ENCODE measurements around the gene CDON.

Gene CDON, protein sequence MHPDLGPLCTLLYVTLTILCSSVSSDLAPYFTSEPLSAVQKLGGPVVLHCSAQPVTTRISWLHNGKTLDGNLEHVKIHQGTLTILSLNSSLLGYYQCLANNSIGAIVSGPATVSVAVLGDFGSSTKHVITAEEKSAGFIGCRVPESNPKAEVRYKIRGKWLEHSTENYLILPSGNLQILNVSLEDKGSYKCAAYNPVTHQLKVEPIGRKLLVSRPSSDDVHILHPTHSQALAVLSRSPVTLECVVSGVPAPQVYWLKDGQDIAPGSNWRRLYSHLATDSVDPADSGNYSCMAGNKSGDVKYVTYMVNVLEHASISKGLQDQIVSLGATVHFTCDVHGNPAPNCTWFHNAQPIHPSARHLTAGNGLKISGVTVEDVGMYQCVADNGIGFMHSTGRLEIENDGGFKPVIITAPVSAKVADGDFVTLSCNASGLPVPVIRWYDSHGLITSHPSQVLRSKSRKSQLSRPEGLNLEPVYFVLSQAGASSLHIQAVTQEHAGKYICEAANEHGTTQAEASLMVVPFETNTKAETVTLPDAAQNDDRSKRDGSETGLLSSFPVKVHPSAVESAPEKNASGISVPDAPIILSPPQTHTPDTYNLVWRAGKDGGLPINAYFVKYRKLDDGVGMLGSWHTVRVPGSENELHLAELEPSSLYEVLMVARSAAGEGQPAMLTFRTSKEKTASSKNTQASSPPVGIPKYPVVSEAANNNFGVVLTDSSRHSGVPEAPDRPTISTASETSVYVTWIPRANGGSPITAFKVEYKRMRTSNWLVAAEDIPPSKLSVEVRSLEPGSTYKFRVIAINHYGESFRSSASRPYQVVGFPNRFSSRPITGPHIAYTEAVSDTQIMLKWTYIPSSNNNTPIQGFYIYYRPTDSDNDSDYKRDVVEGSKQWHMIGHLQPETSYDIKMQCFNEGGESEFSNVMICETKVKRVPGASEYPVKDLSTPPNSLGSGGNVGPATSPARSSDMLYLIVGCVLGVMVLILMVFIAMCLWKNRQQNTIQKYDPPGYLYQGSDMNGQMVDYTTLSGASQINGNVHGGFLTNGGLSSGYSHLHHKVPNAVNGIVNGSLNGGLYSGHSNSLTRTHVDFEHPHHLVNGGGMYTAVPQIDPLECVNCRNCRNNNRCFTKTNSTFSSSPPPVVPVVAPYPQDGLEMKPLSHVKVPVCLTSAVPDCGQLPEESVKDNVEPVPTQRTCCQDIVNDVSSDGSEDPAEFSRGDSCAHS (N-terminal part only)

DNA sequence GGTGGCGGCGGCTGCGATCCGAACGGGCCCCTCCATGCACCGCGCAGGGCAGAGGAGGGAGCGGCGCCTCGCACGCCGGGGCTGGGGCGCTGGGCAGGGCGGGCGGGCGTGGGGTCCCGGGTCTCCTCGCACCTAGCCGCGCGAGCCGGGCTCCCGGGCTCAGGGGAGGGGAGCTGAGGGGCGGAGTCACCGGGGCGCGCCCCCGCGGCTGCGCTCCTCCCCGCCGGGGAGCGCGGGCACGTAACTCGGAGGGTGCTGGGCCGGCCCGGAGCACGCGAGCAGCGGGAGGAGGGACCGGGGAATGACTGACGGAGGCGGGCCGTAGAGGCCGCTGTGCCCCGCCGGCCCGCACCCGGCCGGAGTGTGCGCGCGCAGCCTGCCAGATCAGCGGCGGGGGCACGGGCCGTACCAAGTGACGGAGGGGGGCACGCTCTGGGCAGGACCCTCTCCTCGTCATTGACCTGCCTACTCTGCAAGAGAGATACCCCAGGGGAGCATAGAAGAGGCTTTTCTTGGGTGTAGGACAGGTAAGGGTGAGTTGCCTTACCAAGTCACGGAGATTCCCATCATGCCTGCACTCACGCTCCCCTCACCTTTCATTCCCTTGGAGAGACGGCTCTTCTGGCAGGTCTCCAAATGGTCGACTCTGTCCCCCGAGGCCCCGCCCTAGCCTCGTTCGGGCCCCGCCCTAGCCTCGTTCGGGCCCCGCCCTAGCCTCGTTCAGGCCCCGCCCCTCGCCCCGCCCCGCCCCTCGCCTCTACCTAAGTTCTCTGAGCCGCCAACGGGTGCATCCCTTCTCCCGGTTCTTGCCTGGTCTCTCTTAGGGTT, at the start of gene CDON:
CDON (minus strand) TSS at position 188 of the 828 bp plus-strand sequence. CDS start 39,390 bp downstream, outside the sequence.
- peak within 1 kb of the TSS; percentile 63 for H3K4me3 ChIP-seq (ENCODE audit: low read depth, low read length)
- TF ChIP-seq, protein P1, sequence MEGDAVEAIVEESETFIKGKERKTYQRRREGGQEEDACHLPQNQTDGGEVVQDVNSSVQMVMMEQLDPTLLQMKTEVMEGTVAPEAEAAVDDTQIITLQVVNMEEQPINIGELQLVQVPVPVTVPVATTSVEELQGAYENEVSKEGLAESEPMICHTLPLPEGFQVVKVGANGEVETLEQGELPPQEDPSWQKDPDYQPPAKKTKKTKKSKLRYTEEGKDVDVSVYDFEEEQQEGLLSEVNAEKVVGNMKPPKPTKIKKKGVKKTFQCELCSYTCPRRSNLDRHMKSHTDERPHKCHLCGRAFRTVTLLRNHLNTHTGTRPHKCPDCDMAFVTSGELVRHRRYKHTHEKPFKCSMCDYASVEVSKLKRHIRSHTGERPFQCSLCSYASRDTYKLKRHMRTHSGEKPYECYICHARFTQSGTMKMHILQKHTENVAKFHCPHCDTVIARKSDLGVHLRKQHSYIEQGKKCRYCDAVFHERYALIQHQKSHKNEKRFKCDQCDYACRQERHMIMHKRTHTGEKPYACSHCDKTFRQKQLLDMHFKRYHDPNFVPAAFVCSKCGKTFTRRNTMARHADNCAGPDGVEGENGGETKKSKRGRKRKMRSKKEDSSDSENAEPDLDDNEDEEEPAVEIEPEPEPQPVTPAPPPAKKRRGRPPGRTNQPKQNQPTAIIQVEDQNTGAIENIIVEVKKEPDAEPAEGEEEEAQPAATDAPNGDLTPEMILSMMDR (IDR thresholded peaks at IDR 0.05; ENCODE audit: low read depth, low read length): no peak

DNA sequence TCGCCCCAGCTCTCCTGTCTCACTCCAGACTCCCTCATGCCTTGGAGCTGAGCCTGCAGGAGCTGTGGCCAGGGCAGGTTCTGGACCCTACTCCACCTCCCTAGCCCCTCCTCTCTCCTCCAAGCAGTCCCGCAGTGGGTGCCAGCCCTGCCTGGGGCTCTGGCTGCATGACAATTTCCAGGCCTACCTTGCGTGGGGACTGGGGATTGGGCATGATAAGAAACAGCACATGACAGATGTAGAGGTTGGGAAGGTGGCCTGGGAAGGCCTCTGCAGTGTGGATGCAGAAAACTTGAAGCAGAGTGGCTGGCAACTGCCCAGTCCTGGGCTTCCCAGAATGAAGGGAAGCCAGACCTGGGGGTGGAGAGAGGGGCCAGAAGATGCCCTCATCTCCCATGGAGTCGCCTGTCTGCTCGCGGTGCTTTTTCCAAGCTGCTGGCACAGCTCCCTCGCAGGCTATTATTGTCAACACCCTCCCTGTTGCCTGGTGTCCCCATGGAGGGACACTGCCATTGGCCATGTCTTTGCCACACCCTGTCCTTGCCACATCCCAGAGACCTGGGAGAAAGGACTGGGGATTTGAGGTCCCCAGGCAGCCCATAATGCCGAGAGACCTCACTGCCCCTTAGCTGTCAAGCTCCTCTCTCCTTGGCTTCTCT, 48.9 kb upstream of the CDON start:
- no peak overlapping the region for H3K4me3 ChIP-seq (ENCODE audit: low read depth, low read length)
- TF ChIP-seq, protein P1 (IDR thresholded peaks at IDR 0.05; ENCODE audit: low read depth, low read length): no peak

GRCh38 chr11:126109941-126110731, 47.5 kb upstream of the CDON start:
- TF ChIP-seq, protein P1 (IDR thresholded peaks at IDR 0.05; ENCODE audit: low read depth, low read length): no peak
- H3K4me3 ChIP-seq (ENCODE audit: low read depth, low read length): no peak overlapping the region

DNA sequence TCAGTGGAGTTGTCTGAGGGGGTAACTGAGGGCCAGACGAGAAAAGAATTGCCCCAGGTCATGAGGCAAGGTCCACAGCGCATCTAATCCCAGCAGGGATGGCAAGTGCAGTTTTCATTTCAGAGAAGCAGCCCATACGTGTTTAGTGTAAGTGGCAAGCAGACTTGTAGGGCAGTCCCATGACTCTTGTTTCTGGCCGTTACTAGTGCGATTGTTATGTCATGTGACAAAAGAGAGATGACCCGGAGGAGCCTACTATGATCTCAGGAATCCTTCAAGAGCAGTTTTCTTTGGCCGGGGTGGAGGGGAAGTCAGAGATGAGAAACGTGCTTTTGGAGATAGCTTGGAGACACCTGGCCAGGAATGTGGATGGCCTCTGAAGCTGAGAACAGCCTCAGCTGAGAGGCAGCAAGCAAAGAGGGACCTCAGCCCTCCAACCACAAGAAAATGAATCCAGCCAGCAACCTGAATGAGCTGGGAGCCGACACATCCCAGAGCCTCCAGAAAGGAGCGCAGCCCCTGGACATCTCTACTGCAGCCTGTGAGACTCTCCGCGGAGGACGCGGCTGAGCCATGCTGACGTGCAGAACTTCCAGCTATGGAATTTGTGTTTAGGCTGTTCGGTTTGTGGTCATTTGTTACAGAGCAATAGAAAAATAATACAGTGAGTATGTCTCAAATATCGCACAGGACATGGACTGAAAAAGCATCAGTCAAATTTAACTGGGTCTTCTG, 44.1 kb upstream of the CDON start:
- H3K4me3 ChIP-seq (ENCODE audit: low read depth, low read length): no peak overlapping the region
- TF ChIP-seq, protein P1 (IDR thresholded peaks at IDR 0.05; ENCODE audit: low read depth, low read length): no peak

GRCh38 chr11:126105748-126106080, 43.0 kb upstream of the CDON start:
- TF ChIP-seq, protein P1 (IDR thresholded peaks at IDR 0.05; ENCODE audit: low read depth, low read length): no peak
- H3K4me3 ChIP-seq (ENCODE audit: low read depth, low read length): no peak overlapping the region
